RWPE1 (cell line): Measurements from ENCODE around the gene ACADM.
"Not testable (repeated sequence)": the region's sequence is repeated elsewhere in the genome, so short reads cannot be mapped to it uniquely, and the experiment has no call there.

ENCODE experiments used
- CTCF ChIA-PET: fragments of 350-600 bp; sonication (Branson Sonifier 250); formaldehyde crosslinking; extraction: SDS; loops from one replicate; lab custom pipeline; 2021; lab: Yijun Ruan, JAX
- POLR2A ChIA-PET: fragments of 400-600 bp; formaldehyde crosslinking; extraction: SDS; loops from one replicate; lab custom pipeline; 2020; ENCODE audit warnings: antibody characterized with exemption; ENCODE audit not compliant: low non-redundant PET; lab: Yijun Ruan, JAX
- DNase-seq: peaks from one replicate; pipeline ENCODE4 v3.0.0; 2012; ENCODE audit warnings: low spot score
- H3K27ac ChIP-seq: fragments of 450-650 bp; 2 replicates; pipeline ENCODE4 v1.5.1; 2017
- CTCF ChIP-seq: fragments of 450-650 bp; conservative IDR thresholded peaks from 2 replicates; pipeline ENCODE4 v1.5.1; 2017; ENCODE audit warnings: low read depth, mild to moderate bottlenecking

ACADM gene

DNA sequence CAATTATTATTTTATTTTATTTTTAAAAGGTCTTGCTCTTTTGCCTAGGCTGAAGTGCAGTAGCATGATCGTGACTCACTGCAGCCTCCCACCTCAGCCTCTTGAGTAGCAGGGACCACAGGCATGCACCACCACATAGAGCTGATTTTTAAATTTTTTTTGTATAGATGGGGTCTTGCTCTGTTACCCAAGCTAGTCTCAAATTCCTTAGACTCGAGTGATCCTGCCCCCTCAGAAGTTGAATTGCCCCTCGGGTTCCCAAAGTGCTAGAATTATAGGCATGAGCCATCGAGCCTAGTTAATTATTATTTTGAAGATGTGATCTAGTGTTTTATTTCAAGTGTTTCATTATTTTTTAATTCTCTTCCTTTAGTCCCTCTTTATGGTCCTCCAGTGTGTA lies 84.4 kb downstream of the ACADM start:
- POLR2A ChIA-PET, result no interaction called here
- CTCF ChIA-PET, result interaction anchor here (0.7 kb wide), 1 partner anchor 107 kb away, joined by 3 read pairs; no protein-coding TSS in a partner anchor

DNA sequence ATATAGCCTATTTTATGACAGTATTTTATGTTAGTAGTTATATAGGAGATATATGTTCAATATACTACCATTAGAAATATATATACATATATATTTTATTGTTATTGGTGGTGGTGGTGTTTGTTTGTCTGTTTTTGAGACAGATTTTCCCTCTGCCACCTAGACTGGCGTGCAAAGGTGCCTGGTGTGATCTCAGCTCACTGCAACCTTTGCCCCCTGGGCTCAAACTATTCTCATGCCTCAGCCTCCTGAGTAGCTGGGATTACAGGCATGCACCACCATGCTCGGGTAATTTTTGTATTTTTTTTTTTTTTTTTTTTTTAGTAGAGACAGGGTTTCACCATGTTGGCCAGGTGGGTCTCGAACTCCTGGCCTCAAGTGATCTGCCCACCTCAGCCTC lies 85.6 kb downstream of the ACADM start:
- POLR2A ChIA-PET, H3K27ac ChIP-seq, DNase-seq, CTCF ChIA-PET: not testable (repeated sequence)

More for the DNA sequence above, 84.4 kb downstream of the ACADM start:
- no peak for DNase-seq
- H3K27ac ChIP-seq, result no peak overlapping the region
- TF ChIP-seq CTCF, result no peak

DNA sequence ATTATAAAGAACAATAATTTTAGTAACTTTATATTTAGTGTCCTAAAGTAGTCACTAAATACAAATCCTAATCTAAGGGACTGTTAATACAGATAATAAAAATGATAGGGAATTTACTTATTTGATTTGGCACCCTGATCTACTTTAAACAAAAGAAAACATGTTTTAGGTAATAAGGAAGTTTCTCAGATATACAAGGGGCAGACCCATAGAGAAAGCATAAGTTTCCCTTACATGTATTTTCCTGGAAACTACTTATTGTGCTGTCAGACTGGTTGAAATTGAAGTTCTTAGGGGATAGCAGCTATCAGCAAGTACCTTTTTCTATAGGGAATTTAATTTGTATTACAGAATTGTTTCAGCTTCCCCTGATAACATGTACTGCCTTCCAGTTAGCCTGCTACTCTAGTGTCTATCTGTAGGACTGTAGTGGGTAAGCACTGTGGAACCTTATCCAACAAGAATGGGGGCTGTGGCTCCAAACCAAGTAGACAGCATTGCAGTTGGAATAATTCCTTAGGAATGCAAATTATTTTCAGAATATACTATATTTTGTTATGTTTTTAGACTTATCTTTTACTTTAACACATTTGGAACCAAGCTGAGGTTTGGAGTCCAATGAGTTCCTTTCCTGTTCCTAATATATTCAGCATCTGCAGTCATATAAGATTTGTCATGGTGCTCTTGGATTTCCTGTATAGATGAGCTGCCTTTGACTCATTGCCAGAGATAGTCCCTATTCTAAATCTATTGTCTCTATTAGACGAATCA lies 86.9 kb downstream of the ACADM start:
- no peak for TF ChIP-seq CTCF
- no peak overlapping the region for H3K27ac ChIP-seq
- DNase-seq, result no peak
- ChIA-PET POLR2A (interaction anchor here (0.6 kb wide), 1 partner anchor 452 kb away, joined by 3 read pairs; no protein-coding TSS in a partner anchor), CTCF (no interaction called here)

- no peak for DNase-seq
- CTCF ChIA-PET, result no interaction called here
- POLR2A ChIA-PET, result no interaction called here
- no peak overlapping the region for H3K27ac ChIP-seq
- TF ChIP-seq CTCF, result no peak
Observed at GRCh38 chr1:75812065-75812464, 87.6 kb downstream of the ACADM start.
